HG03442 (cell line): Measurements from ENCODE around the gene ACAN.
A peak's percentile ranks its signal among the peaks of the same experiment; 100 is the strongest.

Source experiments
- ATAC-seq: cut with Tn5 transposase; IDR thresholded peaks from one replicate; pipeline ENCODE4 v1.9.1; 2021; ENCODE audit warnings: mild to moderate bottlenecking, moderate library complexity; ENCODE audit not compliant: unreplicated experiment

ACAN gene

GRCh38 chr15:88917760-88918159, 114.5 kb downstream of the ACAN start:
- no peak for ATAC-seq

GRCh38 chr15:88918738-88919137, 115.5 kb downstream of the ACAN start:
- ATAC-seq: no peak

- no peak for ATAC-seq
These were observed 117.1 kb downstream of the ACAN start for GRCh38 chr15:88920186-88920891.

- peak; percentile 87 for ATAC-seq
These were observed 117.7 kb downstream of the ACAN start for GRCh38 chr15:88920892-88921435.
